Posterior vena cava (tissue), 2 donors: Measurements from ENCODE around the gene SH3BGRL3. TPM values are rescaled to one million over a fixed set of nuclear protein-coding genes. Genes with fewer than 3 reads are reported as not detected.
"Not testable (repeated sequence)": the region's sequence is repeated elsewhere in the genome, so short reads cannot be mapped to it uniquely, and the experiment has no call there.

Experiments
- DNase-seq: peaks from one replicate; pipeline ENCODE4 v3.0.0-alpha.2; 2020; ENCODE audit warnings: low spot score
- intact Hi-C, 2 donors: fragments of 100-400 bp; cut with DNase I; formaldehyde crosslinking; loops; one replicate each; pipeline versions ENCODE4 v1.14.1 to v1.14.2; 2022 to 2023
- total RNA-seq, 2 donors: library from RNA; stranded (reverse); fragmentation: NEBNext Ultra II Directional; extraction: Animal tissue kit (Norgen Biotek cat#: 25700); gene quantifications; one replicate each; pipeline ENCODE4 v1.2.1, GENCODE V29; 2021
- donor health status: DM: yes; HTN: yes; CAD: no.
- donor health status: DM: yes; HTN: yes; CAD: no.

SH3BGRL3 gene
- total RNA-seq, 2 donors from 2014 or later = 163 to 190 TPM

GRCh38 chr1:26329380-26329779, 49.5 kb downstream of the SH3BGRL3 start:
- DNase-seq = not testable (repeated sequence)
- intact Hi-C loops = loop anchor here in 1 of 2 donors (10.0 kb wide), 1 partner anchor 225 kb away; no protein-coding TSS in a partner anchor

- intact Hi-C loops = no loop called here
- no peak for DNase-seq
Observed at GRCh38 chr1:26330276-26330675, 50.4 kb downstream of the SH3BGRL3 start.

Other genes with a start within 250 kb of the SH3BGRL3 start
- gene SLC30A2, start 234.0 kb upstream of the SH3BGRL3 start, total RNA-seq = not detected
- gene TRIM63, start 212.5 kb upstream of the SH3BGRL3 start, total RNA-seq = 1 to 10 TPM in 1 of 2 donors, under 1 TPM in 1; 0.29 to 1.2 TPM
- 1 to 10 TPM; 8.1 to 8.4 TPM for gene PDIK1L, start 168.3 kb upstream of the SH3BGRL3 start, total RNA-seq
- gene FAM110D, start 121.0 kb upstream of the SH3BGRL3 start, total RNA-seq = 1 to 10 TPM; 4.5 to 4.7 TPM
- not detected for gene C1orf232, start 111.1 kb upstream of the SH3BGRL3 start, total RNA-seq
- gene ZNF593, start 110.2 kb upstream of the SH3BGRL3 start, total RNA-seq = 10 to 100 TPM; 14.9 to 17.6 TPM
- gene ZNF593OS, start 108.3 kb upstream of the SH3BGRL3 start, total RNA-seq = not detected
- gene CNKSR1, start 102.6 kb upstream of the SH3BGRL3 start, total RNA-seq = 1 to 10 TPM in 1 of 2 donors, under 1 TPM in 1; 0.32 to 2.4 TPM
- not detected for gene CATSPER4, start 89.5 kb upstream of the SH3BGRL3 start, total RNA-seq
- 1 to 10 TPM; 2.8 to 3.7 TPM for gene CEP85, start 45.9 kb upstream of the SH3BGRL3 start, total RNA-seq
- gene UBXN11, start 26.6 kb downstream of the SH3BGRL3 start, total RNA-seq = 10 to 100 TPM; 12.2 to 17.1 TPM
- gene CD52, start 37.9 kb downstream of the SH3BGRL3 start, total RNA-seq = 10 to 100 TPM in 1 of 2 donors, 1 to 10 TPM in 1; 7.0 to 16.1 TPM
- gene CRYBG2, start 74.0 kb downstream of the SH3BGRL3 start, total RNA-seq = under 1 TPM in 1 of 2 donors, not detected in 1; 0.52 TPM
- not detected for gene ZNF683, start 92.7 kb downstream of the SH3BGRL3 start, total RNA-seq
- not detected for gene LIN28A, start 130.7 kb downstream of the SH3BGRL3 start, total RNA-seq
- 10 to 100 TPM; 43.3 to 45.2 TPM for gene DHDDS, start 152.2 kb downstream of the SH3BGRL3 start, total RNA-seq
- gene HMGN2, start 192.4 kb downstream of the SH3BGRL3 start, total RNA-seq = 100 to 1,000 TPM; 129 to 265 TPM
- 10 to 100 TPM; 10.2 to 13.9 TPM for gene RPS6KA1, start 249.7 kb downstream of the SH3BGRL3 start, total RNA-seq